Forelimb muscle (tissue), 1 donor: ENCODE measurements around the gene MYO15A. TPM values are rescaled to one million over a fixed set of nuclear protein-coding genes. Genes with fewer than 3 reads are reported as not detected.
"Not testable (repeated sequence)": the region's sequence is repeated elsewhere in the genome, so short reads cannot be mapped to it uniquely, and the experiment has no call there.

Experiments used
- DNase-seq: peaks from one replicate; pipeline ENCODE4 v3.0.0-alpha.2; 2013; ENCODE audit warnings: low read depth
- polyA plus RNA-seq: library from polyadenylated mRNA; unstranded; fragments of 120-200 nt; gene quantifications from one replicate; pipeline ENCODE4 v1.2.1, GENCODE V29; 2013; ENCODE audit not compliant: insufficient read length

The MYO15A gene
- polyA plus RNA-seq, 1 donor = 1.2 TPM

DNA sequence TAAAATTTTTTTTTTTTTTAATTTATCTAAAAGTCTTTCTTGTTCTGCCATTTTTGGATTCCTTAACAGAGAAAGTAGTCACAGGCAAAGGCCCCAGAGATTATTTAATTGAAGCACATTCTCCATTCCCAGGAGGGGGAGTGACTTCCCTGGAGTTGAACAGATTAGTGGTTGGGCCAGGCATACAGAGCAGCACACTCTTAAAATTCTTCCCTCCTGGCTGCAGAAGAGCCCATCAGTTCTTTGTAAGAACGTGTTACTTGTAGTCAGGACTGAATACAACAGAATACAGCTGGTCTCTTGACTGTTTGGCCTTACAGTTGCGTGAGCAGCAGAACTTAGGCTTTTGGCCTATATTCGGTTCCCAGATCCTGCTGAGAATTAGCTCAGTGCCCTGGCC, 76.8 kb downstream of the MYO15A start:
- no peak for DNase-seq

GRCh38 chr17:18185832-18186626, 77.5 kb downstream of the MYO15A start:
- no peak for DNase-seq

- DNase-seq = no peak
These were observed 78.0 kb downstream of the MYO15A start for GRCh38 chr17:18186627-18186982.

DNA sequence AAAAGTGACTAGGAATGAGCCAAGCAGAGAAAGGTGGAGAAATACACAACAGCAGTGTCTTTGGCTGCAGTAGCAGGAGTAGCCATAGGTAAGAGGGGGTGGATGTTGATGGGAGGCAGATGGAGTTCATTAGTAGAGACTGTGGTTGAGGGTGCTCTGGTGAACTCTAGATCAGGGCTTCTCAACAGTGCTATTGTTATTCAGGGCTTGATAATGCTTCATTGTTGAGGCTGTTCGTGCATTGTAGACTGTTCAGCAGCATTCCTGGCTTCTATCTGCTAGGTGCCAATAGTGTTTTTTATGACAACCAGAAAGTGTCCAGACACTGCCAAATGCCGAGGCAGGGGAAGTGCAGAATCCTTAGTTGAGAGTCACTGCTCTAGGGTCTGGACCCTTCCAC, 78.7 kb downstream of the MYO15A start:
- no peak for DNase-seq

DNA sequence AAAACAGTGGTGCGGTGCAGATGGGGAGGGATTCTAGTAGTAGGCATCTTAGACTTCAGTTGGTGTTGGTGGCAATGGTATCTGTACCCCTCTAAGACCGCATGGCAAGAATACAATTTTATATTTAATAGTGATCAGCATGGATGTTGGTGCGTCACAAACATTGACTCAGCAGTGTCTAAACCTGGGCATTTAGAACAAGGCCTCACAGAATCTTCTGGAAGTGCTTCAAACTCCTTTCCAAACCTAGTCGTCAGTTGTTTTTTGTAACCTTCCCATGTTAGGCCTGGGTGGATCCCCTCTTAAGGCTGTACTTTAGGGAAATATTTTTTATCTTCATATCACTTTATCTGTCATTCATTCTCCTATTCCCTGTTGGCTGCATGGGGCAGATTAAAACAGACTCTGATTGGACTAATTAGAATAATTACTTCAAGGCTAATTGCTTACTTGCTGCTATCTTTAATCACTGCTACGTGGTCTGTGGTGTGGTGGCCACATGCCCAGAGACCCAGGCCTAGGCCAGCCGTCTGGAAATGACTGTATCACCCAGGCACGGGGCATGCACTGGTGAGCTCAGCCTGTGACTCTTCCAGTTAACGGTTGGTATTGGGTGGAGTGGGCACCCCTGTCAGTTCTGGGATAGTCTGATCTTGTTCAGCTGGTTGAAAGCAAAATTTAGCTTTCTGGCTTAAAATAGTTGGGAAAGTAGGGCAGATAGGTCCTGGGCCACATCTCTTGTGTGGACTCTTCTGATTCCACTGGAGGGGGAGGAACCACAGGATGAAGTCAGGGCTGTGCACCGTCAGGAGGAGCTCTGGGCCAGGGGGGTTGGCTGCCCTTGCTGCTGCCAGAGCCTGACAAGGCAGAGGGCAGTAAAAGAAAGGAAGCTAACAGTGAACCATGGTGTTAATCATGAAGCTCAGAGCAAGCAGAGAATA, 79.5 kb downstream of the MYO15A start:
- DNase-seq = no peak

DNA sequence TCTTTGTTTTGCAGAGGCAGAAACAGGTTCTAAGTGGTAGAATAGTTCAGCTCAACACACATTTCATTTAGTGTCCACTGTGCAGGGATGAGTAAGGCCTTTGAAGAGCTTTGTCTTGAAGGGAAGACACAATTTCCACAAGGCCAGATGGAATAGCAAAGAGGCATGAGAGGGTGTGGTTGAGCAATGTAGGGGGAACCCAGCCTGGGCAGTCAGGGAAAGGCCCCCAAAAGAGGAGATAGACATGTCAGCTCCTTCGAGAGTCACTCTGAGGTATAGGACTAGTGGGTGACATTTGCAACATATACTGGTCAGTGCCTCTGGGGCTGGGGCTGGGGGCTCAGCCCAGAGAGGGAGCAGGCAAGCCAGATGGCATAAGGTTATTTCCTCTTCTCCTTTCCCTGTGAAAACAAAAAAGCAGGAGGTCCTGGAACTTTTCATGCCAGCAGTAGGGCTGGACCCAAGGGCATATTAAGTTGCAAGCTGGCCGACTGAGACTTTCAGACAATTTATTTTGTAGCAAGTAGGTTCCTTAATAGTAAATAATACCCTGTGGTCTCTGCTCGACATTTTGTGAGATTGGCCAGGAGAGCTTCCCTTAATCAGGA, 82.2 kb downstream of the MYO15A start:
- DNase-seq = no peak

DNA sequence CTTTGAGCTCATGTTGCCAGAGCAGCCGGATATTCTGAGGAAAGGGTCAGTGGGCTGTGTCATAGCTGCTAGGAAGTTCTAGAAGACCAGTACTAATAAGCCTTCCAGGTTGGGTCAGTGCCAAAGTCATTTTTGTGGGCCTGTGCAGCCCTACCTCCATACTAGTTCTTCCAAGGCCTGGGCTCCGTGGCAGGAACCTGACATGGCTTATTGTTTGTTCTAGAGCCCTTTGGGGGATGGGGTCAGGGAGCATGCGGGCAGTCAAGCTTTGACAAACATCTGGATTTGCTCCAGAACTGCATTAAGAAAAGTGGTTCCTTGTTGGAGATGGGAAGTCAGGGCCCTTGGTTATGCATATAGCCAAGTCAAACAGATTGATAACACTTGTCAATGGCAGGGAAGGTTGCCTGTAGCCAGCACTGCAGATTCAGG, 82.7 kb downstream of the MYO15A start:
- DNase-seq = no peak

DNA sequence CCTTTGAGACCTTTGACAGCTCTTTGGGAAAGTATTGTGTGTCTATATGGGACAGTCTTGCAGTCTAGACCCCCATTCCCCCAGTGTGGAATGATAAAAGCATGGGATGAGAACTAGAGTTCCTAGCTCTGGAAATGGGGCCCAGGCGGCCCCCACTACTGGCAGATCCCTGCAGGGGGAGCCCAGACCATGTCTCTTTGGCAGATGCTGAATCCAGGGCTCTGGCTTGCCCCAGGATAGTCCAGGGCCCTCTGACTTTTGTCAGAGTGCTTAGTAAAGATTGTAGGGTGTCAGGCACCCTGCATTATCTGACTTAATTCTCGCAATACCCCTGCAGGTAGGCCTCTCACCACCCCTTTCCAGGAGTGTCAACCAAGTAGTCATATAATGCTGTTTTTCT, 83.4 kb downstream of the MYO15A start:
- no peak for DNase-seq

DNA sequence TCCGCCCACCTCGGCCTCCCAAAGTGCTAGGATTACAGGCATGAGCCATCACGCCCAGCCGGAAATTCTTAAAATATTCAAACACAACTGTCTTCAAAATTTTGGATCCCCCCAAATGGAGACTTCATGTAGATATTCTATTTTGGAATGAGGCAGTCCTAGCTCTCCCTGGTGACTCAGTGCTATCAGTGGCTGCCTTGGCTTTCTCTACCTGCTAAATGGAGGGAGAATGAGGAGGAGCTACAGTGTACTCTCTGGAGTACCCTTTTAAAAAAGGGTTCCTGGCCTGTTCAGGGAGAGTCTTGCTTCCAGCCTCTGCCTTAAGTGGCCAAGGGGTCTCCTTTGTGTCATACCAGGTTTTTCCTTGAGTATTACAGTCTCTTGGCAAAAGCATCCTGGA, 85.8 kb downstream of the MYO15A start:
- DNase-seq = no peak

DNA sequence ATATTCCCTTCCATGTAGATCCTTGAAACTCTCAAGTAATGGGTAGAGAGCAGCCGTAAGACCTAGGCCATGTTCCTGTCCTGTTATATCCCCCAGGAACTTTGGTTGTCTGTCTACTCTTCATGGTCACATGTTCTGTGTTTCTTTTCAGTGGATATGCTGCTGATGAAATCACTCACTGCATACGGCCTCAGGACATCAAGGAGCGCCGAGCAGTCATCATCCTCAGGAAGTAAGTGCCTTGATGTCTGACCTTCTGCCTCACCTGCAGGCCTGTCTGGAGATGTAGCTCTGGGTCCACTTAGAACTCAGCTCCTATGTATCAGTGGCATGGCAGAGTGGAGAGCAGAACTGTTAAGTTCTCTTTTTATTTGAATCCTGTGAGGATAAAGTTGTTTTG, 86.2 kb downstream of the MYO15A start:
- no peak for DNase-seq

GRCh38 chr17:18195246-18195645, 86.7 kb downstream of the MYO15A start:
- no peak for DNase-seq

DNA sequence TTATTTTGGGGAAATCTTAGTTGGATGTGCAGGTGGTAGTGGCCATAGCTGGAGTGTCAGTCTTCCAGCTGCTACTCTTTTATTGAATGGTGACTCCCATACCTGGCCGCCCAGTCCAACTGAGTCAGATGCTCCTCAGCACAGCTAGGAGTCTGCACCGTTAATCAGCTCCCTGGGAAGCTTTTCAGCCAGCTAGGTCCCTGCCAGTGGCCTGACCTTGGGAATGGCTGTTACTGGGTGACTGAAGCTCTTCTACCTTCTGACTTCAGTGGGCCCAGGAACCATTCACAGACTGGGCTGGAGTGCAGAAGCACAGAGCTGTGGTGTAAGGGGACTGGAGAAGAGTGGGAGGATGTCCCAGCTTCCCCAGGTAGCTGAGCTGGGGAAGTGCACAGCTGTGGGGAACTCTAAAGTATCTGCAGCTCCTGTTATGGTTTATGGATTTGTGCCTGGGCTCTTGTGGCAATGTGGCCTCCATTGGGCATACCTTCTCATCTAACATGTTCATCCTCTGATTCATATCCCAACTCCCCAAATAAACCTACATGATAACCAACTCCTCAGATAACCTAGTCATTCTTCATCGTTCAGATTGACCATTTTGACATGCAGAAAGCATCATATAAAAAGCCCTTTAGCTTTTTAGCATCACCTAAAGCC, 89.1 kb downstream of the MYO15A start:
- DNase-seq = no peak

DNA sequence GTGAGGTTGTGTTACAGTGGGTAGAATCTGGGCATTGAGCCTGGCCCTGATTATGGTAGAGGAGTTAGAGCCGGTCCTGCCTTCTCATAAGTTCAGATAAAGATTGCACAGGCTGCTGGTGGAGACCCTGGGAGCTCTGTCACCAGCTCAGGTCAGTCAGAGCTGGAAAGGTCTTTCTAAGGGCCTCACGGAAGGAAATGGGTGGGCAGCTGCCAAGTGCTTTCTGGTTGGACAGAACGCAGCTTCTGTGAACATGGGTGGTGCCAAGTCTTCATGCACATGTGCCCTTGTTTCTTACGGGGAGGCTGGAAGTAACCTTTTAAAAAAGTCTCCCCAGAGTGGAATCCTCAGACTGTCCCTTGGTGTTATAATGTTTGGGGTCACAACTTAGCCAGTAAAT, 90.0 kb downstream of the MYO15A start:
- DNase-seq = no peak

DNA sequence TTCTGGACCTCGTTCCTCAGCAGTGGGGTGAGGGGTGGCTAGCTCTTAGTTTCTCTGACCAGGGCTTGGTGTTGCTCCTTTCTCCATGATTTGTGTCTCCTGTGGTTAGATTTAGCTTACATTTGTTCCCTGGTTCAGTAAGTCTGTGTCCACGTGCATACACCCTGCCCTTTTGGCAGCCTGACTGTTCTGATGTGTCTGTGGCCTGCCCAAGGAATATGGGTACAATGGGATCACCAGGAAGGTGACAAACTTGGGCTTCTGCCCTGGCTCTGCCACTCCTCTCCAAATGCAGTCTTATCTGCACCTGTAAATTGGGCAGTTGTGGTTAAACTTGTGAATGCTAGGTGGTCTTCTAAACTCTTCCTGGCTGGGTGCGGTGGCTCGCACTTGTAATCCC, 92.6 kb downstream of the MYO15A start:
- no peak for DNase-seq

DNA sequence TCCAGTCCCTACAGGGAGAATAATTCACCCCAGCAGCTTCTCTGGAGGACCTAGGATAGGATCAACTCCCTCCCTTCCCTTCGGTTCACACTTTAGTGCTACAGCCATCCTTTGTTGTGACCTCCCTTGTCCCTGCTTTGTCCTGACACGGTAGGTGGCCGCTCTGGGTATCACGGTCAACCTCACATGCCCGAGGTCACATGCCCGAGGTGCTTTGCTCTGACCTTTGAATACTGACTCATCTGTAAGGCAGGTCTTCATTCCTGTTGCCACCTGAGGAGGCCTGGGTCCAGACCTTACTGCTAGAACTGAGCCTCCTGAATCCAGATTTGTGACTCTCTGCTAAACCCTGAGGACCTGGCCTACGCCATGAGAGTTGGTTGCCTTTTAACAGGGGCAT, 94.8 kb downstream of the MYO15A start:
- DNase-seq = no peak

DNA sequence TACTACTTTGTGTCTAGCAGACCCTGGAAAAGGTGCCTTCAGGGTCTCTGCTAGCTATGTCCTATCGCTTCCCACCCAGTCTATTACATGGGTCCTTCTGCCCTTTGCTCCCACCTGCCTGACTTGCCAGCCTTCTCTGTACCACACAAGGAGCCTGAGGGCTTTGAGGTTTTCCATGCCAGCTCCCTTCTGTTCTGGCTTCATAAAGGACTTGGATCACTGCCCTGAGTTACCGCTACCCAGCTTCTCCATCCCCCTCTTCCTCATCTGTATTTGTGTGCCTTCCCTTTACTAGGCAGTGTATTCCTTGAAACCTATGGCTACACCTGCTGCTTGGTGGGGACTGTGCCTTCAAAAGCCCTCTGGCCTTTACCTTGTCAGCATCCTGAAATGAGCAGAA, 97.3 kb downstream of the MYO15A start:
- no peak for DNase-seq

DNA sequence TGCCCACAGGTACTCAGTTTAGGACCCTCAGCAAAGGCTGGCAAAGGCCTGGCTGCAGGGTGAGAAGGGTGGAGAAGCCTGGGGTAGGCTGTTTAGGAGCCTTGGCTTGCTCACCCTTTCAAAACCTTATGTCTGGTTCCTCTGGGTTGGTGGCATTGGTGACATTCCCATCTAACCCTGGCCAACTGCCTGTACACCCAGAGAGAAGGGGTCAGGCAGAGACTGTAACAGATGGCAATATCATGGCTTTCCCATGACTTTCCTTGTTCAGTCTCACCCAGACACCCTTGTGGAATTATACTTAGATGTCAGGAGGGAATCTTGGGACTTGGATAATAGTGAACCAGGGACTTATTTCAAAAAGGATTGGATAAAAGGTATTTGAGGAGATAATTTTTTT, 98.4 kb downstream of the MYO15A start:
- DNase-seq = no peak

DNA sequence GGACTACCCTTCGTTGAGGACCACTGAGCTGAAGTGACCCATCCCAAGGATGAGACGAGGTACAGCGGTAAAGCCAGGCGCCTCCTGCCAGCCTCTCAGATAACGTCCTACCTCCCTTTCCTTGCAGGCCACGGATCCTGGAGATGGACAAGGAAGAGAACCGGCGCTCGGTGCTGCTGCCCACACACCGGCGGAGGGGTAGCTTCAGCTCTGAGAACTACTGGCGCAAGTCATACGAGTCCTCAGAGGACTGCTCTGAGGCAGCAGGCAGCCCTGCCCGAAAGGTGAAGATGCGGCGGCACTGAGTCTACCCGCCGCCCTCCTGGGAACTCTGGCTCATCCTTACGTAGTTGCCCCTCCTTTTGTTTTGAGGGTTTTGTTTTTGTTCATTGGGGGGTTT, 99.5 kb downstream of the MYO15A start:
- no peak for DNase-seq

DNA sequence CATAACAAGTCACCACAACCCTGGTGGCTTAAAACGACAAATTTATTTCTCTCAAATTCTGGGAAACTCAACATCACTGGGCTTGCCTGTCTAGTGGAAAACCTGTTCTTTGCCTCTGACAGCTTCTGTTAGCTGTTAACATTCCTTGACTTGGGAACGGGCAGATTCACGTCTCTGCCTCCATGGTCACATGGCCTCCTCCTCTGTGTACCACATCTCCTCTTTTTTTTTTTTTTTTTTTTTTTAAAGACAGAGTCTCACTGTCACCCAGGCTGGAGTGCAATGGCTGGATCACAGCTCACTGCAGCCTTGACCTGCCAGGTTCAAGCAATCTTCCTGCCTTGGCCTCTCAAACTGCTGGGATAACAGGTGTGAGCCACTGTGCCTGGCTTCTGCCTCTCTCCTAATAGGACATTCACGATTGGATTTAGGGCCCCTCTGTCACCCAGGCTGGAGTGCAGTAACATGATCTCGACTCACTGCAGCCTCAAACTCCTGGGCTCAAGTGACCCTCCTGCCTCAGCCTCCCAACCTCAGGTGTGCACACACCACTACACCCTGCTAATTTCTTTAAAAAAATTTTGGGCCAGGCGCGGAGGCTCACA, 105.2 kb downstream of the MYO15A start:
- DNase-seq = no peak

GRCh38 chr17:18216906-18217305, 108.3 kb downstream of the MYO15A start:
- not testable (repeated sequence) for DNase-seq

DNA sequence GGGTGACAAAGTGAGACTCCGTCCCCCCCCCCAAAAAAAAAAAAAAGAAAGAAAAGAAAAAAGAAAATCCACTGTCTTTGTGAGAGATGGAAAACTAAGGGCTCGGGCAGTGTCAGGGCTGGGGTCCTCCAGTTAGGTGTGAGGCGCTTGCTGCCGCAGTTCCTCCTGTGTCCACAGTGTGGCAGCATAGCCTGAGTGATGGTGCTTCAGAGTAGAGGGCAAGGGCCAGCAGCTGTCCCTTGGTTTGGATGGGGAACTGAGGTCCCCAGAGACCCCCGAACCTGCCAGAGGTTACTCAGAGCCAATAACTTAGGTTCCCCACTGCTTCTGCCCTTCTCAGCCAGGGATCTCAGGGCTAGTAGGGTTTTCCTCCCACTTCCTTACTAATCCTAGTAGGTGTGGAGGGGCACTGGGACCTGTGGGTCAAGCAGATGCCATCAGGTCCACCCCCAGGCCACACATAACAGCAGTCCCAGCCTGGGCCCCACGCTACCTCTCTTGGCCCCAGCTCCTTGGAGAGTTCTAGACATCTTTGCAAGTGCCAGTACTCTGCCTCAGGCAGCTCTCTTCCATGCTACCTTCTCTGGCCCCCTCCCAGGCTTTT, 109.0 kb downstream of the MYO15A start:
- DNase-seq = no peak
